Mesendoderm (in vitro differentiated cells): Measurements from ENCODE around the gene ZNF628.

Experiments
- DNase-seq: peaks from one replicate; pipeline ENCODE4 v3.0.0; 2013
- H2AK5ac ChIP-seq: 2 replicates; pipeline ENCODE4 v1.6.1; 2013; ENCODE audit warnings: low read length, inconsistent platforms
- H2BK120ac ChIP-seq: 2 replicates; pipeline ENCODE4 v1.6.1; 2013; ENCODE audit warnings: low read depth, mild to moderate bottlenecking, low read length, moderate library complexity, mixed read lengths
- H2BK15ac ChIP-seq: replicated peaks from 2 replicates; pipeline ENCODE4 v1.6.1; 2013; ENCODE audit warnings: low read depth, mild to moderate bottlenecking, moderate library complexity
- H2BK5ac ChIP-seq: 2 replicates; pipeline ENCODE4 v1.6.1; 2013; ENCODE audit warnings: low read length, inconsistent platforms
- H3K18ac ChIP-seq: 2 replicates; pipeline ENCODE4 v1.6.1; 2013; ENCODE audit warnings: mild to moderate bottlenecking, low read length, mixed read lengths
- H3K23ac ChIP-seq: one replicate; pipeline ENCODE4 v1.6.1; 2013; ENCODE audit warnings: low read length
- H3K27ac ChIP-seq: 2 replicates; pipeline ENCODE4 v1.5.1; 2013; ENCODE audit warnings: low read depth, mild to moderate bottlenecking, inconsistent platforms, low read length, moderate library complexity
- H3K27me3 ChIP-seq: 2 replicates; pipeline ENCODE4 v1.6.1; 2013; ENCODE audit warnings: low read length, control low read depth, mild to moderate bottlenecking, inconsistent platforms; ENCODE audit not compliant: insufficient read depth, poor library complexity
- H3K36me3 ChIP-seq: 2 replicates; pipeline ENCODE4 v1.6.1; 2013; ENCODE audit warnings: low read length, inconsistent platforms; ENCODE audit not compliant: control insufficient read depth, insufficient read depth
- H3K4ac ChIP-seq: one replicate; pipeline ENCODE4 v1.6.1; 2013; ENCODE audit warnings: low read depth, mild to moderate bottlenecking, low read length, moderate library complexity
- H3K4me1 ChIP-seq: 2 replicates; pipeline ENCODE4 v1.6.1; 2013; ENCODE audit warnings: low read depth, low read length, inconsistent platforms; ENCODE audit not compliant: control insufficient read depth
- H3K4me2 ChIP-seq: 2 replicates; pipeline ENCODE4 v1.6.1; 2013; ENCODE audit warnings: low read length
- H3K4me3 ChIP-seq: 2 replicates; pipeline ENCODE4 v1.5.1; 2013; ENCODE audit warnings: mild to moderate bottlenecking, low read length
- H3K56ac ChIP-seq: one replicate; pipeline ENCODE4 v1.6.1; 2013; ENCODE audit warnings: low read length
- H3K79me1 ChIP-seq: 2 replicates; pipeline ENCODE4 v1.6.1; 2013; ENCODE audit warnings: low read length, inconsistent platforms
- H3K79me2 ChIP-seq: 2 replicates; pipeline ENCODE4 v1.6.1; 2013; ENCODE audit warnings: mild to moderate bottlenecking, low read length; ENCODE audit not compliant: control insufficient read depth, insufficient read depth
- H3K9ac ChIP-seq: 2 replicates; pipeline ENCODE4 v1.6.1; 2013; ENCODE audit warnings: low read length, inconsistent platforms
- H4K5ac ChIP-seq: one replicate; pipeline ENCODE4 v1.6.1; 2013; ENCODE audit warnings: low read length
- H4K8ac ChIP-seq: one replicate; pipeline ENCODE4 v1.6.1; 2013; ENCODE audit warnings: low read depth, mild to moderate bottlenecking, control low read depth, low read length, moderate library complexity
- WGBS: extraction: QIAGEN DNeasy Blood & Tissue Kit; methylation state at CpG from one replicate; pipeline ENCODE4 v1.1.7; 2013; ENCODE audit warnings: low lambda C conversion rate, missing lambda C conversion rate; ENCODE audit not compliant: insufficient coverage; ENCODE audit errors: extremely low coverage; 5-methylcytosine and 5-hydroxymethylcytosine counted together

The ZNF628 gene

DNA sequence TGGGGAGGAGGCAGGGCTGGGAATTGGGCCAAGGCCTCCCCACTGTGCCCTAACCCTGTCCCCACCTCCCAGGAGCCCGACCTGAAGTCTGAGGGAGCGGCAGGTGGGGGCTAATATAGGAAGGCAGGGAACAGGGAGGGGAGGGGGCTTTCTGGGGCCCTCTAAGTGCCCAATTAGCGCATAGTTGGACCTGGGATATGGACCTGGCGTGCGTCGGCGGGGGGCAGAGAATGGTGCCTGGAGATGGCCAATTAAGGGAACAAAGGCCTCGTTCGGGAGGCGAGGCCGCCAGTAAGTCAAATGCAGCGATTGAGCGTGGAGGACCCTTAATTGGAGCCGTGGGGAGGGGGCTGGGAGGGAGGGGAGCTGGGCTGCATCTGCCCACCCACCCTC, 11.8 kb upstream of the ZNF628 start, which contains the start of gene C19orf85:
C19orf85 (minus strand) TSS at position 90 of the 393 bp plus-strand sequence. CDS start 197 bp downstream, outside the sequence.
- H4K5ac ChIP-seq: no peak within 1 kb of the TSS
- no peak within 1 kb of the TSS for H3K18ac ChIP-seq
- H3K36me3 ChIP-seq: no peaks in the 10 kb centered on the region
- H3K4me3 ChIP-seq: no peak within 1 kb of the TSS
- H2BK15ac ChIP-seq: no peak within 1 kb of the TSS
- no peak within 1 kb of the TSS for H4K8ac ChIP-seq
- peak within 1 kb of the TSS; percentile 7 for H3K56ac ChIP-seq
- no peaks in the 10 kb centered on the region for H3K4me1 ChIP-seq
- DNase-seq: peak; percentile 27
- no peaks in the 10 kb centered on the region for H3K79me2 ChIP-seq
- no peak within 1 kb of the TSS for H2AK5ac ChIP-seq
- no peak within 1 kb of the TSS for H3K23ac ChIP-seq
- H3K27ac ChIP-seq: no peak within 1 kb of the TSS
- H2BK120ac ChIP-seq: no peak within 1 kb of the TSS
- H3K27me3 ChIP-seq: no peaks in the 10 kb centered on the region
- H2BK5ac ChIP-seq: no peak within 1 kb of the TSS
- no peak within 1 kb of the TSS for H3K4ac ChIP-seq
- no peaks in the 10 kb centered on the region for H3K79me1 ChIP-seq
- WGBS: no CpG with 5 or more reads among the region's 14 CpGs
- H3K9ac ChIP-seq: no peak within 1 kb of the TSS
- no peak within 1 kb of the TSS for H3K4me2 ChIP-seq

GRCh38 chr19:55465460-55466240, 10.8 kb upstream of the ZNF628 start:
- Histone ChIP-seq H2AK5ac (no peak overlapping the region), H2BK15ac (no peak overlapping the region), H2BK120ac (no peak overlapping the region), H3K23ac (no peak overlapping the region), H3K27ac (no peak overlapping the region), H3K79me2 (no peaks in the 10 kb centered on the region), H3K27me3 (no peaks in the 10 kb centered on the region), H4K8ac (no peak overlapping the region), H3K4ac (no peak overlapping the region), H3K56ac (no peak overlapping the region), H3K4me1 (no peaks in the 10 kb centered on the region), H4K5ac (no peak overlapping the region), H3K79me1 (no peaks in the 10 kb centered on the region), H3K4me3 (no peak overlapping the region), H3K4me2 (no peak overlapping the region), H3K18ac (no peak overlapping the region), H2BK5ac (no peak overlapping the region), H3K9ac (no peak overlapping the region), H3K36me3 (no peaks in the 10 kb centered on the region)
- no CpG with 5 or more reads among the region's 11 CpGs for WGBS
- no peak for DNase-seq

DNA sequence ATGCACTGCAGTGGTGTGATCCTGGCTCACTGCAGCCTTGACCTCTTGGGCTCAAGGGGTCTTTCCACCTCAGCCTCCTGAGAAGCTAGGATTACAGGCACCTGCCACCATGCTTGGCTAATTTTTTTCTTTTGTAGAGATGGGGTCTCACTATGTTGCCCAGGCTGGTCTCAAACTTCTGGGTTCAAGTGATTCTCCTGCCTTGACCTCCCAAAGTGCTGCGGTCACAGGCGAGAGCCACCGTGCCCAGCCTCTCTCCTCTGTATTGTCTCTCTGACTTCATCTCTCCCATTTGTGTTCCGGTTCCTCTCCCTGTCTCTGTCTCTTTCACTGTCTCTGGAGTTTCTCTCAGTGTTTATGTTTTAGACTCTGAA, 10.2 kb upstream of the ZNF628 start:
- no peak overlapping the region for H2AK5ac ChIP-seq
- no peak overlapping the region for H3K4ac ChIP-seq
- H3K27me3 ChIP-seq: no peaks in the 10 kb centered on the region
- H3K79me1 ChIP-seq: no peaks in the 10 kb centered on the region
- no peak overlapping the region for H3K27ac ChIP-seq
- no peak overlapping the region for H3K4me2 ChIP-seq
- H3K18ac ChIP-seq: no peak overlapping the region
- H4K5ac ChIP-seq: no peak overlapping the region
- H3K4me1 ChIP-seq: no peaks in the 10 kb centered on the region
- no CpG with 5 or more reads among the region's 4 CpGs for WGBS
- H2BK120ac ChIP-seq: no peak overlapping the region
- DNase-seq: no peak
- no peak overlapping the region for H3K23ac ChIP-seq
- H2BK15ac ChIP-seq: no peak overlapping the region
- H3K4me3 ChIP-seq: no peak overlapping the region
- no peaks in the 10 kb centered on the region for H3K36me3 ChIP-seq
- no peak overlapping the region for H2BK5ac ChIP-seq
- no peak overlapping the region for H3K9ac ChIP-seq
- H3K56ac ChIP-seq: no peak overlapping the region
- no peaks in the 10 kb centered on the region for H3K79me2 ChIP-seq
- H4K8ac ChIP-seq: no peak overlapping the region

DNA sequence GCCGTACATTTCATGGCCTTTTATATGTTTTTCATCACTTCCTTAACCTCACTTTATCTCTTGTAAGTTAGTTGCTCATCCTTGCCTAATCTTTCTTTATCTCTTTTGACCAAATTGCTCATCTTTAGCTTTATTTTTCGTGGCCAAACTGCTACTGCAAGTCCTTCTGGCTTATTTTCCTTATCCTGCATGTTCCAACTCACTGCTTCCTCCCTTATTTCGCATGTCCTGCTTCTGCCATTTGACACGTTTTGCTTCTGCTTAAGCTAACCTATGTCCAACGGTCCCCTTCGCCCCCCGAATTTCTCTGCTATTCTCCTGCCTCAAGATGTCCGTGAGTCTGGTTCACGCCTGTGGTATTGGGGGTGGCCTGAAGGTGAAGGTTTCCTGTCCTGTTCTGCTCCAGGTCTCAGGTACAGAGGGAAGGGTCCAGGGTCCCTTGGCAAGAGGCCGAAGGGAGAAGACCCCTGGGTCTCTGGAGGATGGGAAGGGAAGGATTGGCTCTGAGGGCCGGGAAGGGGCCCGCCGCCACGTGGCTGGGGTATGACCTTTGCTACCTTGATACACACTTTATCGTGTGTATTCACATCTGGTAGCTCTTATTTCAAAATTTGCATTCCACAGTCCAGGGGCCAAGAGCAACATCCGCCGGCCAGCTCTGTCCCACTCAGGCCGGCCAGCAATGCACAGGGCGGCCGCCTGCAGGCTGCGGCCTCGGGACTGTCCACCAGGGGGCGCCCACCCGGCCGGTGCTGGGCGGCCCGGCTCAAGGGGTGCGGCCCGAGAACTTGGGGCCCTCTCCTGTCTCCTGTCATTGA, 9.0 kb upstream of the ZNF628 start:
- Histone ChIP-seq H3K79me2 (no peaks in the 10 kb centered on the region), H3K23ac (no peak overlapping the region), H3K4me3 (no peak overlapping the region), H2AK5ac (no peak overlapping the region), H3K4me1 (no peaks in the 10 kb centered on the region), H2BK15ac (no peak overlapping the region), H4K8ac (no peak overlapping the region), H3K4me2 (no peak overlapping the region), H3K79me1 (no peaks in the 10 kb centered on the region), H3K56ac (peak overlapping the region; percentile 42), H4K5ac (no peak overlapping the region), H2BK5ac (no peak overlapping the region), H2BK120ac (no peak overlapping the region), H3K4ac (no peak overlapping the region), H3K27ac (no peak overlapping the region), H3K9ac (no peak overlapping the region), H3K27me3 (no peaks in the 10 kb centered on the region), H3K18ac (no peak overlapping the region), H3K36me3 (no peaks in the 10 kb centered on the region)
- peak; percentile 27 for DNase-seq
- no CpG with 5 or more reads among the region's 29 CpGs for WGBS

DNA sequence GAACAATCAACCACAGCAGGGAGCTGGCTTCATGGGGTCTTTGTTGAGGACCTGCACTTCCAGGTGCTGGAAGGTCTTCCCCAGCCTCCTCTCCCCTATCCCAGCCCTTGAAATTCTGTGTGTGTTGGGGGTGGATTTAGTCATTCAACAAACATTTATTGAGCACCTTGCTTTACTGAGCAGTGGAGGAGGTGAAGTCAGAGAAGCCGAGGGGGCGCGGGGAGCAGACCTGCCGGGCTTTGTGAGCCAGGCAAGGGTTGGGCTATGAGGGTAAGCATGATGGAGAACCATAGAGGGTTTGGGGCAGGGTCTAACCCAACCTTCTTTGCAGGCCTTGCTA, 8.4 kb upstream of the ZNF628 start:
- Histone ChIP-seq H3K36me3 (no peaks in the 10 kb centered on the region), H3K4me2 (no peak overlapping the region), H3K4me3 (no peak overlapping the region), H4K8ac (no peak overlapping the region), H3K79me1 (no peaks in the 10 kb centered on the region), H3K9ac (no peak overlapping the region), H3K27ac (no peak overlapping the region), H2BK120ac (no peak overlapping the region), H3K23ac (no peak overlapping the region), H3K56ac (no peak overlapping the region), H2BK15ac (no peak overlapping the region), H3K27me3 (no peaks in the 10 kb centered on the region), H3K79me2 (no peaks in the 10 kb centered on the region), H3K18ac (no peak overlapping the region), H4K5ac (no peak overlapping the region), H2AK5ac (no peak overlapping the region), H3K4me1 (no peaks in the 10 kb centered on the region), H2BK5ac (no peak overlapping the region), H3K4ac (no peak overlapping the region)
- WGBS: no CpG with 5 or more reads among the region's 4 CpGs
- DNase-seq: no peak
